Measurements from ENCODE around the gene RPL31. TPM values are rescaled to one million over a fixed set of nuclear protein-coding genes. Genes with fewer than 3 reads are reported as not detected.
A peak's percentile ranks its signal among the peaks of the same experiment; 100 is the strongest.

Gene RPL31
- total RNA-seq, 1 experiment from 2014 or later, result 1,893 TPM

DNA sequence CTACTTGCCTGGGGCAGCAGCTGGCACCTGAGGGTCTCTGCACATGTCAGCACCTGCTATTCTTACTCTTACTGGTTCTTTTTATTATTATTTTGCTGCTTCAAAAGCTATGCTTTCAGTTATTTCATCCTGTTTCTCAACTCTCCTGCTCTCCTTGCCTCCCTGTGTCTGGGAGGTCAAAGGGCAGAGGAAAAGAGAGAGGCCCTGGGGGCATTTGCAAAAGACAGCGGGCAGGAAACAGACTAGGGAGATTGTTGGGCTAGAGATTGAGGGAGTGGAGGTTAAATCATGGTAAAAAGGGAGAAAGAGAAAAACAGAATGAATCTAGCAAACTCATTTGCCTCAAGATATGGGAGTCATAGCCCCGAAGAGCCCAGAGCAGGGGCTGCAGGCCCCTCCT, 21.1 kb upstream of the RPL31 start:
- no peak overlapping the region for H3K23ac ChIP-seq (ENCODE audit: insufficient read length, low read depth, low read length)
- H2AK5ac ChIP-seq (ENCODE audit: insufficient read length, low read length), result no peak overlapping the region
- no peak overlapping the region for H3K4me3 Mint-ChIP-seq
- no peaks in the 10 kb centered on the region for H3K4me1 ChIP-seq (ENCODE audit: insufficient read depth, low read length)
- TF ChIP-seq CTCF (conservative IDR thresholded peaks at IDR 0.05), result no peak
- H3K4ac ChIP-seq (ENCODE audit: low read depth, low read length), result no peak overlapping the region
- no peak overlapping the region for H3K14ac ChIP-seq (ENCODE audit: insufficient read depth, low read length)
- H3K27ac ChIP-seq (ENCODE audit: insufficient read length, low read depth, low read length), result no peak overlapping the region
- H3K27me3 ChIP-seq (ENCODE audit: insufficient read depth, low read length), result no peaks in the 10 kb centered on the region
- H2BK120ac ChIP-seq (ENCODE audit: low read depth, low read length, poor library complexity, severe bottlenecking), result no peak overlapping the region
- no peak overlapping the region for H3K4me2 ChIP-seq (ENCODE audit: insufficient read depth, insufficient read length, low read length)
- no peak overlapping the region for H3K56ac ChIP-seq (ENCODE audit: insufficient read length, low read depth, low read length)
- no peaks in the 10 kb centered on the region for H3K36me3 Mint-ChIP-seq (ENCODE audit: insufficient read depth in 1 of 3, low read depth in 3 of 3)
- H3K9me3 Mint-ChIP-seq, result no peaks in the 10 kb centered on the region; a peak in 1 of 5 replicates
- peaks cover 2% of the 10 kb centered on the region; the same call in 1 of the 2 replicates for H3K27me3 Mint-ChIP-seq (ENCODE audit: low read depth)
- H4K20me1 ChIP-seq (ENCODE audit: control insufficient read depth, insufficient read depth, insufficient read length), result peaks cover 5% of the 10 kb centered on the region
- no peak overlapping the region for H2BK12ac ChIP-seq (ENCODE audit: insufficient read length, low read depth, low read length)
- H2AFZ ChIP-seq (ENCODE audit: low read length), result no peak overlapping the region
- H4K5ac ChIP-seq (ENCODE audit: insufficient read length, low read depth, low read length), result no peak overlapping the region
- no peak overlapping the region for H4K8ac ChIP-seq (replicated peaks; ENCODE audit: insufficient read length, low read depth, low read length)
- peaks cover 16% of the 10 kb centered on the region in 2 experiments for H3K4me1 Mint-ChIP-seq
- DNase-seq, result no peak
- H3K23me2 ChIP-seq (ENCODE audit: insufficient read length, low read depth, low read length, poor library complexity, severe bottlenecking), result no peaks in the 10 kb centered on the region
- no peaks in the 10 kb centered on the region for H3K9me3 ChIP-seq (ENCODE audit: control insufficient read depth, low read depth, low read length)
- H2BK5ac ChIP-seq (ENCODE audit: insufficient read length, low read length), result no peak overlapping the region
- H4K91ac ChIP-seq (ENCODE audit: insufficient read length, low read depth, low read length), result no peak overlapping the region
- WGBS (ENCODE audit: extremely low coverage, insufficient read length, low lambda C conversion rate), result no CpG with 5 or more reads among the region's 2 CpGs
- H2BK20ac ChIP-seq (ENCODE audit: low read depth, low read length, poor library complexity, severe bottlenecking), result no peak overlapping the region
- no peak overlapping the region for H3T11ph ChIP-seq (ENCODE audit: low read length)
- H3K18ac ChIP-seq (ENCODE audit: insufficient read length, low read depth, low read length), result no peak overlapping the region
- no peaks in the 10 kb centered on the region for H3K79me2 ChIP-seq (ENCODE audit: insufficient read depth, low read length)
- H3K79me1 ChIP-seq (ENCODE audit: insufficient read depth, low read depth, low read length, poor library complexity, severe bottlenecking), result no peaks in the 10 kb centered on the region
- H3K27ac Mint-ChIP-seq, result peak overlapping the region in 1 of 3 experiments; percentile 2; a peak in 1 of 7 replicates
- no peak overlapping the region for H3K9ac ChIP-seq (ENCODE audit: extremely low read depth, insufficient read length, low read length)
- H2BK15ac ChIP-seq (ENCODE audit: low read depth, low read length), result no peak overlapping the region
